Stimulated activated memory B cell treated with anti-CD40 and anti-IgM and Interleukin-4, amounts not matched to agents 10 μg/mL and 1 μg/mL and 100 μg/mL, for 72 hours (primary cell): Measurements from ENCODE around the gene ARHGEF10L.

ENCODE experiments used
- ATAC-seq: fragments of 150-1000 bp; cut with Tn5 transposase; 2 replicates; pipeline ENCODE4 v1.10.0; 2021
- H3K27ac Mint-ChIP-seq: one replicate; pipeline ENCODE4 v1.8.0; 2022; ENCODE audit warnings: mild to moderate bottlenecking, mixed read lengths
- H3K27me3 Mint-ChIP-seq: one replicate; pipeline ENCODE4 v1.8.0; 2022; ENCODE audit warnings: mixed read lengths
- H3K36me3 Mint-ChIP-seq: one replicate; pipeline ENCODE4 v1.8.0; 2022; ENCODE audit warnings: mixed read lengths
- H3K4me1 Mint-ChIP-seq: one replicate; pipeline ENCODE4 v1.8.0; 2022; ENCODE audit warnings: mixed read lengths
- H3K4me3 Mint-ChIP-seq: one replicate; pipeline ENCODE4 v1.8.0; 2022; ENCODE audit warnings: mild to moderate bottlenecking, moderate library complexity, mixed read lengths
- H3K9me3 Mint-ChIP-seq: one replicate; pipeline ENCODE4 v1.8.0; 2022; ENCODE audit warnings: mixed read lengths

The ARHGEF10L gene

GRCh38 chr1:17585266-17585987 is 45.9 kb downstream of the ARHGEF10L start:
- Mint-ChIP-seq H3K4me3 (no peak overlapping the region), H3K36me3 (no peaks in the 10 kb centered on the region), H3K27me3 (peaks cover 8% of the 10 kb centered on the region), H3K9me3 (no peaks in the 10 kb centered on the region), H3K27ac (no peak overlapping the region), H3K4me1 (peaks cover 7% of the 10 kb centered on the region)
- no peak for ATAC-seq

- Mint-ChIP-seq H3K27me3 (peaks cover 8% of the 10 kb centered on the region), H3K9me3 (no peaks in the 10 kb centered on the region), H3K36me3 (no peaks in the 10 kb centered on the region), H3K27ac (no peak overlapping the region), H3K4me3 (no peak overlapping the region), H3K4me1 (no peaks in the 10 kb centered on the region)
- no peak for ATAC-seq
These were observed 46.9 kb downstream of the ARHGEF10L start for GRCh38 chr1:17586172-17586964.

- ATAC-seq: no peak
- peaks cover 5% of the 10 kb centered on the region for H3K27me3 Mint-ChIP-seq
- H3K4me3 Mint-ChIP-seq: no peak overlapping the region
- no peaks in the 10 kb centered on the region for H3K36me3 Mint-ChIP-seq
- no peaks in the 10 kb centered on the region for H3K9me3 Mint-ChIP-seq
- no peaks in the 10 kb centered on the region for H3K4me1 Mint-ChIP-seq
- H3K27ac Mint-ChIP-seq: no peak overlapping the region
These were observed 48.2 kb downstream of the ARHGEF10L start for GRCh38 chr1:17587693-17588047.

GRCh38 chr1:17588048-17588871 is 48.8 kb downstream of the ARHGEF10L start:
- Mint-ChIP-seq H3K4me3 (no peak overlapping the region), H3K9me3 (no peaks in the 10 kb centered on the region), H3K27ac (no peak overlapping the region), H3K36me3 (no peaks in the 10 kb centered on the region), H3K27me3 (no peaks in the 10 kb centered on the region), H3K4me1 (no peaks in the 10 kb centered on the region)
- ATAC-seq: no peak

GRCh38 chr1:17591814-17592430 is 52.4 kb downstream of the ARHGEF10L start:
- Mint-ChIP-seq H3K9me3 (no peaks in the 10 kb centered on the region), H3K27ac (no peak overlapping the region), H3K4me1 (peaks cover 5% of the 10 kb centered on the region), H3K36me3 (no peaks in the 10 kb centered on the region), H3K4me3 (no peak overlapping the region), H3K27me3 (peaks cover 8% of the 10 kb centered on the region)
- ATAC-seq: no peak

- no peaks in the 10 kb centered on the region for H3K9me3 Mint-ChIP-seq
- no peak overlapping the region for H3K27ac Mint-ChIP-seq
- H3K4me1 Mint-ChIP-seq: peaks cover 5% of the 10 kb centered on the region
- no peak for ATAC-seq
- peaks cover 8% of the 10 kb centered on the region for H3K27me3 Mint-ChIP-seq
- no peaks in the 10 kb centered on the region for H3K36me3 Mint-ChIP-seq
- H3K4me3 Mint-ChIP-seq: no peak overlapping the region
These were observed 54.5 kb downstream of the ARHGEF10L start for GRCh38 chr1:17594026-17594425.

- no peaks in the 10 kb centered on the region for H3K36me3 Mint-ChIP-seq
- no peak for ATAC-seq
- H3K27ac Mint-ChIP-seq: no peak overlapping the region
- H3K4me3 Mint-ChIP-seq: no peak overlapping the region
- H3K27me3 Mint-ChIP-seq: peaks cover 8% of the 10 kb centered on the region
- H3K9me3 Mint-ChIP-seq: no peaks in the 10 kb centered on the region
- H3K4me1 Mint-ChIP-seq: peaks cover 5% of the 10 kb centered on the region
These were observed 55.4 kb downstream of the ARHGEF10L start for GRCh38 chr1:17594690-17595601.

- ATAC-seq: no peak
- H3K27ac Mint-ChIP-seq: no peak overlapping the region
- H3K4me3 Mint-ChIP-seq: no peak overlapping the region
- H3K27me3 Mint-ChIP-seq: peaks cover 8% of the 10 kb centered on the region
- no peaks in the 10 kb centered on the region for H3K9me3 Mint-ChIP-seq
- peaks cover 5% of the 10 kb centered on the region for H3K4me1 Mint-ChIP-seq
- no peaks in the 10 kb centered on the region for H3K36me3 Mint-ChIP-seq
These were observed 56.1 kb downstream of the ARHGEF10L start for GRCh38 chr1:17595602-17595925.

GRCh38 chr1:17596186-17596585 is 56.7 kb downstream of the ARHGEF10L start:
- no peak overlapping the region for H3K4me3 Mint-ChIP-seq

GRCh38 chr1:17596651-17597509 is 57.4 kb downstream of the ARHGEF10L start:
- Mint-ChIP-seq H3K27ac (no peak overlapping the region), H3K9me3 (no peaks in the 10 kb centered on the region), H3K4me1 (peaks cover 5% of the 10 kb centered on the region), H3K27me3 (peaks cover 11% of the 10 kb centered on the region), H3K36me3 (no peaks in the 10 kb centered on the region), H3K4me3 (no peak overlapping the region)
- ATAC-seq: no peak

More at GRCh38 chr1:17596186-17596585, 56.7 kb downstream of the ARHGEF10L start:
- Mint-ChIP-seq H3K27me3 (peaks cover 8% of the 10 kb centered on the region), H3K36me3 (no peaks in the 10 kb centered on the region), H3K9me3 (no peaks in the 10 kb centered on the region), H3K27ac (no peak overlapping the region), H3K4me1 (peaks cover 5% of the 10 kb centered on the region)
- no peak for ATAC-seq

GRCh38 chr1:17597651-17598050 is 58.2 kb downstream of the ARHGEF10L start:
- H3K4me1 Mint-ChIP-seq: peaks cover 5% of the 10 kb centered on the region

GRCh38 chr1:17598251-17598650 is 58.8 kb downstream of the ARHGEF10L start:
- Mint-ChIP-seq H3K27me3 (peaks cover 23% of the 10 kb centered on the region), H3K36me3 (no peaks in the 10 kb centered on the region), H3K4me3 (no peak overlapping the region), H3K9me3 (no peaks in the 10 kb centered on the region), H3K27ac (no peak overlapping the region), H3K4me1 (peaks cover 5% of the 10 kb centered on the region)
- no peak for ATAC-seq

More at GRCh38 chr1:17597651-17598050, 58.2 kb downstream of the ARHGEF10L start:
- no peak for ATAC-seq
- Mint-ChIP-seq H3K9me3 (no peaks in the 10 kb centered on the region), H3K4me3 (no peak overlapping the region), H3K27me3 (peaks cover 18% of the 10 kb centered on the region), H3K27ac (no peak overlapping the region), H3K36me3 (no peaks in the 10 kb centered on the region)

- H3K9me3 Mint-ChIP-seq: no peaks in the 10 kb centered on the region
- H3K36me3 Mint-ChIP-seq: no peaks in the 10 kb centered on the region
- no peak for ATAC-seq
- peaks cover 5% of the 10 kb centered on the region for H3K4me1 Mint-ChIP-seq
- peaks cover 23% of the 10 kb centered on the region for H3K27me3 Mint-ChIP-seq
- H3K4me3 Mint-ChIP-seq: no peak overlapping the region
- H3K27ac Mint-ChIP-seq: no peak overlapping the region
These were observed 59.9 kb downstream of the ARHGEF10L start for GRCh38 chr1:17599291-17599953.
